SK-N-MC (cell line): Measurements from ENCODE around the gene BCOR.

Experiments used
- DNase-seq: peaks from one replicate; pipeline ENCODE4 v3.0.0-alpha.2; 2011; ENCODE audit warnings: low read depth, low spot score
- H3K27ac ChIP-seq: fragments of 200-600 bp; sonication (generic); 2 replicates; pipeline ENCODE4 v1.5.1; 2016; ENCODE audit warnings: mixed run types
- H3K36me3 ChIP-seq: fragments of 200-600 bp; sonication (generic); 2 replicates; pipeline ENCODE4 v1.6.1; 2017; ENCODE audit warnings: antibody characterized with exemption, low read length, mixed read lengths; ENCODE audit not compliant: insufficient read depth
- H3K4me3 ChIP-seq: fragments of 200-600 bp; sonication (generic); 2 replicates; pipeline ENCODE4 v1.5.1; 2016
- H3K9ac ChIP-seq: fragments of 200-600 bp; sonication (generic); 2 replicates; pipeline ENCODE4 v1.8.0; 2017; ENCODE audit warnings: mixed run types, mixed read lengths; ENCODE audit not compliant: insufficient read length
- H3K9me3 ChIP-seq: fragments of 200-600 bp; sonication (generic); 2 replicates; pipeline ENCODE4 v1.6.1; 2017; ENCODE audit warnings: low read depth, mild to moderate bottlenecking, antibody characterized with exemption, low read length, moderate library complexity, mixed read lengths
- EZH2 ChIP-seq: fragments of 200-600 bp; sonication (generic); IDR thresholded peaks from one replicate; pipeline ENCODE4 v1.6.1; 2017; ENCODE audit warnings: antibody characterized with exemption
- FOXP2 ChIP-seq: optimal IDR thresholded peaks from 2 replicates; pipeline ENCODE3; 2011; ENCODE audit warnings: mild to moderate bottlenecking, moderate library complexity; ENCODE audit not compliant: insufficient read depth; ENCODE audit errors: extremely low read length, control extremely low read depth
- POLR2AphosphoS5 ChIP-seq: IDR thresholded peaks from 2 replicates; pipeline ENCODE4 v1.6.1; 2012; ENCODE audit warnings: mild to moderate bottlenecking, low read depth, low read length, borderline replicate concordance

The BCOR gene

GRCh38 chrX:40076750-40077575, 20.8 kb downstream of the BCOR start:
- H3K36me3 ChIP-seq = peaks cover 33% of the 10 kb centered on the region; the same call in 1 of the 2 replicates
- no peaks in the 10 kb centered on the region for H3K9me3 ChIP-seq
- no peak overlapping the region for H3K27ac ChIP-seq
- TF ChIP-seq EZH2 (no peak), POLR2AphosphoS5 (no peak), FOXP2 (no peak)
- H3K9ac ChIP-seq = no peak overlapping the region
- no peak for DNase-seq
- no peak overlapping the region for H3K4me3 ChIP-seq

- Histone ChIP-seq H3K9me3 (no peaks in the 10 kb centered on the region), H3K36me3 (peaks cover 52% of the 10 kb centered on the region), H3K9ac (no peak overlapping the region), H3K27ac (no peak overlapping the region), H3K4me3 (no peak overlapping the region)
- no peak for DNase-seq
- TF ChIP-seq EZH2 (no peak), POLR2AphosphoS5 (no peak), FOXP2 (no peak)
Measured at GRCh38 chrX:40074959-40075332, 22.8 kb downstream of the BCOR start.

- Histone ChIP-seq H3K9ac (no peak overlapping the region), H3K4me3 (no peak overlapping the region), H3K9me3 (no peaks in the 10 kb centered on the region), H3K36me3 (peaks cover 59% of the 10 kb centered on the region), H3K27ac (no peak overlapping the region)
- TF ChIP-seq FOXP2 (no peak), EZH2 (no peak), POLR2AphosphoS5 (no peak)
- DNase-seq = no peak
Measured at GRCh38 chrX:40074080-40074958, 23.4 kb downstream of the BCOR start.

GRCh38 chrX:40073439-40074054, 24.2 kb downstream of the BCOR start:
- no peak for TF ChIP-seq POLR2AphosphoS5
- TF ChIP-seq FOXP2 = no peak
- no peak for TF ChIP-seq EZH2
- no peak overlapping the region for H3K9ac ChIP-seq
- H3K4me3 ChIP-seq = no peak overlapping the region
- DNase-seq = no peak
- H3K36me3 ChIP-seq = peaks cover 64% of the 10 kb centered on the region
- H3K9me3 ChIP-seq = no peaks in the 10 kb centered on the region
- no peak overlapping the region for H3K27ac ChIP-seq

GRCh38 chrX:40072246-40072645, 25.5 kb downstream of the BCOR start:
- no peak overlapping the region for H3K9ac ChIP-seq
- no peak for DNase-seq
- no peak overlapping the region for H3K27ac ChIP-seq
- no peaks in the 10 kb centered on the region for H3K9me3 ChIP-seq
- peaks cover 69% of the 10 kb centered on the region for H3K36me3 ChIP-seq
- TF ChIP-seq EZH2 = no peak
- no peak for TF ChIP-seq POLR2AphosphoS5
- no peak for TF ChIP-seq FOXP2
- H3K4me3 ChIP-seq = no peak overlapping the region

DNA sequence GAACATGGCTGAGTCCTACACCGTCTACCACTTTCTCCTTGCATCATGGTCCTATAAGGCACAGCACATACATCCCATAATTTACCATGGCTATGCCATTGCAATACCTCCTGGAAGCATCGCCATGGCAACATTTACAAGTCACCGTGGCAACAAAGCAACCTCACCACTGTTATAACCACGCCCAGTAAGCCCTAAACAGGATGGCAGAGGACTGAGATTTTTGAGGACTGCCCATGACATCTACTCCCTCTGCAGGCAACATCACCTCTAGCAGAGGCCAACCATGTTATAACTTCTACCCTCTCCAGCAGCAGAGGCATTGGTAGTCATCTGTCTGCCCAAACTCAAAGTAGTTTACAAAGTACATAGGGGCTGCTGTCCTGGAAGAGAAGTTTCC, 29.7 kb downstream of the BCOR start:
- Histone ChIP-seq H3K27ac (no peak overlapping the region), H3K9ac (no peak overlapping the region), H3K4me3 (no peak overlapping the region), H3K36me3 (peaks cover 62% of the 10 kb centered on the region), H3K9me3 (no peaks in the 10 kb centered on the region)
- TF ChIP-seq EZH2 (no peak), POLR2AphosphoS5 (no peak), FOXP2 (no peak)
- DNase-seq = no peak

GRCh38 chrX:40066700-40067099, 31.1 kb downstream of the BCOR start:
- no peaks in the 10 kb centered on the region for H3K9me3 ChIP-seq
- peaks cover 59% of the 10 kb centered on the region for H3K36me3 ChIP-seq
- no peak overlapping the region for H3K4me3 ChIP-seq
- H3K9ac ChIP-seq = no peak overlapping the region
- no peak for TF ChIP-seq FOXP2
- TF ChIP-seq EZH2 = no peak
- no peak for TF ChIP-seq POLR2AphosphoS5
- DNase-seq = no peak
- H3K27ac ChIP-seq = no peak overlapping the region

DNA sequence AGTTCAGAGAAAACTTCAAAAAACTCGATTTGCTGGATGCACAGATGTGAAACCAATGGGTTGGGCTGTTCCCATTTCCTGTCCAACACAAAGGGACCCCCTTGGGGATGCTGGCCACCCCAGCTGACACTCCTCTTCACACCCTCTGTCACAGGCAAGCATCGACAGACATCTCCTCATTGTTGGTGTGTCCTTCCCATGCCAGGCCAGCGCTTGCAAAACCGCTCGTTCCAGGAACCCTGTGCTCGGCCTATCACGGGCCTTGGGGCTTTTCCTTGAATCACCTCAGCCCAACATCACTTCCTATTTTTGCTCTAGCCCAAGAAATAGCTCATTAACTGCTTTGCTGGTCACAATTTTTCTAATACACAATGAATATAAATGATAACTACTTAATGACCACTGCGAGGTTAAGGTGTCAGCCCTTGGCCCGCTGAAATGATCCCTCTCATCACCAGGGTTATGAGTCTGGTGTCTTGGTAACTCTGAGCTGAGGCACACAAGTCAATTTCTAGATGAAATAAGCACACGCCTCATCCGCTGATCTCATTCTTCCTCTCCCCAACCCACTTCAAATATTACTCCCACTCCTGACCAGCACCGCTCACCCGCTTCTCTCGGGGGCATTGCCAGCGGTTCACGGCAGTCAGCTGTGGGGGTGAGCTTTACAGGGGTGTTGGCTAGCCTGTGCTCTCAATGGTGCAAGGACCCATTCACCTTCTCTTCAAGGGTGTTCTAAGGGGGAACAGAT, 32.3 kb downstream of the BCOR start:
- no peak overlapping the region for H3K4me3 ChIP-seq
- DNase-seq = no peak
- TF ChIP-seq FOXP2 (no peak), POLR2AphosphoS5 (no peak), EZH2 (no peak)
- peaks cover 58% of the 10 kb centered on the region; the same call in 1 of the 2 replicates for H3K36me3 ChIP-seq
- no peak overlapping the region for H3K9ac ChIP-seq
- no peak overlapping the region for H3K27ac ChIP-seq
- no peaks in the 10 kb centered on the region for H3K9me3 ChIP-seq
